Measurements from ENCODE around the gene ATP5MC2. TPM values are rescaled to one million over a fixed set of nuclear protein-coding genes. Genes with fewer than 3 reads are reported as not detected.

Gene ATP5MC2
- total and polyA plus RNA-seq, 2 of the 4 experiments (the other 2 are of a cell fraction): 309 to 361 TPM

DNA sequence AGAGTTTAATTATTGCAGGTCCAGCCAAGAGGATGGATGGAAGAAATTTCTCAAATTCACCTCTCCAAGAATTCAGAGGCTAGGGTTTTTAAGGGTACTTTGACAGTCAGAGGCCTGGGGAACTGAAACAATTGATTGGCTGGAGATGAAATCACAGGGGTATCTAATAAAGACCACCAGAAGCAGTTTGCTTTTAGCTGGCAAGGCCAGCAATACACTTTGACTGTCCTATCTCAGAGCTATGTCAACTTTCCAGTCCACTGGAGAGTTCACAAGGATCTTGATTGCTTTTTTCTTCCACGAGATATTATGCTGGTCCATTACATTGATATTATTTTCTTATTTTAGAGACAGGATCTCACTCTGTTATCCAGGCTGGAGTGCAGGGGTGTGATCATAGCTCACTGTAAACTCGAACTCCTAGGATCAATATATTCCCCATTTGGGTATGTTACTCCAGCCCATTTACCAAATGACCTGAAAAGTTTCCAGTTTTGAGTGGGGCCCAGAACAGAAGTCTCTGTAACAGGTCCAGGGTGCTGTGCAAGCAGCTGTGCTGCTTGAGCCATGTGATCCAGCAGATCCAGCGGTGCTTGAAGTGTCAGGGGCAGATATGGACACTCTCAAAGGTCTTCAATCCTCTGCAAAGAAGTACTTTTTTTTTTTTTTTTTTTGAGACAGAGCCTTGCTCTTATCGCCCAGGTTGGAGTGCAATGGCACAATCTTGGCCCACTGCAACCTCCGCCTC lies 32.5 kb downstream of the ATP5MC2 start:
- H2BK5ac ChIP-seq (ENCODE audit: low read depth, low read length, poor library complexity, severe bottlenecking): no peak overlapping the region
- no peak overlapping the region for H2BK120ac ChIP-seq (ENCODE audit: low read depth, low read length)
- no peak overlapping the region for H3K56ac ChIP-seq (ENCODE audit: extremely low read depth, insufficient read depth, low read length)
- H3K27me3 ChIP-seq (ENCODE audit: control insufficient read depth, insufficient read depth, low read length): no peaks in the 10 kb centered on the region; the same call in 1 of the 2 replicates
- H3K36me3 ChIP-seq (ENCODE audit: control insufficient read depth, insufficient read depth, low read length): no peaks in the 10 kb centered on the region
- intact Hi-C loops (cut with micrococcal nuclease) (no loop called here), in situ Hi-C loops (cut with MboI; ENCODE audit: low sequenced_read_pairs) (no loop called here), dilution Hi-C loops (cut with HindIII; ENCODE audit: low sequenced_read_pairs, unreplicated experiment) (no loop called here)
- no peaks in the 10 kb centered on the region for H3K9me1 ChIP-seq (ENCODE audit: insufficient read depth, low read length)
- no peak overlapping the region for H3K4ac ChIP-seq (ENCODE audit: low read depth, low read length)
- TF ChIP-seq SMC3 (IDR thresholded peaks at IDR 0.05; ENCODE audit: low read depth, low read length): no peak
- no peak for TF ChIP-seq BHLHE40 (IDR thresholded peaks at IDR 0.05; ENCODE audit: low read depth, low read length)
- no peak for TF ChIP-seq POLR2A (IDR thresholded peaks at IDR 0.05; ENCODE audit: low read depth, low read length)
- no peak for TF ChIP-seq RCOR1 (IDR thresholded peaks at IDR 0.05; ENCODE audit: insufficient replicate concordance, low read length)
- TF ChIP-seq FOS (IDR thresholded peaks at IDR 0.05; ENCODE audit: low read depth, low read length): no peak
- no peak for TF ChIP-seq MXI1 (IDR thresholded peaks at IDR 0.05; ENCODE audit: borderline replicate concordance, low read depth, low read length)
- TF ChIP-seq CHD1 (IDR thresholded peaks at IDR 0.05; ENCODE audit: low read depth, low read length): no peak
- TF ChIP-seq, protein P1, sequence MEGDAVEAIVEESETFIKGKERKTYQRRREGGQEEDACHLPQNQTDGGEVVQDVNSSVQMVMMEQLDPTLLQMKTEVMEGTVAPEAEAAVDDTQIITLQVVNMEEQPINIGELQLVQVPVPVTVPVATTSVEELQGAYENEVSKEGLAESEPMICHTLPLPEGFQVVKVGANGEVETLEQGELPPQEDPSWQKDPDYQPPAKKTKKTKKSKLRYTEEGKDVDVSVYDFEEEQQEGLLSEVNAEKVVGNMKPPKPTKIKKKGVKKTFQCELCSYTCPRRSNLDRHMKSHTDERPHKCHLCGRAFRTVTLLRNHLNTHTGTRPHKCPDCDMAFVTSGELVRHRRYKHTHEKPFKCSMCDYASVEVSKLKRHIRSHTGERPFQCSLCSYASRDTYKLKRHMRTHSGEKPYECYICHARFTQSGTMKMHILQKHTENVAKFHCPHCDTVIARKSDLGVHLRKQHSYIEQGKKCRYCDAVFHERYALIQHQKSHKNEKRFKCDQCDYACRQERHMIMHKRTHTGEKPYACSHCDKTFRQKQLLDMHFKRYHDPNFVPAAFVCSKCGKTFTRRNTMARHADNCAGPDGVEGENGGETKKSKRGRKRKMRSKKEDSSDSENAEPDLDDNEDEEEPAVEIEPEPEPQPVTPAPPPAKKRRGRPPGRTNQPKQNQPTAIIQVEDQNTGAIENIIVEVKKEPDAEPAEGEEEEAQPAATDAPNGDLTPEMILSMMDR (conservative IDR thresholded peaks at IDR 0.05; ENCODE audit: low read depth, low read length): no peak
- no peak for TF ChIP-seq MAFK (IDR thresholded peaks at IDR 0.05; ENCODE audit: low read depth, low read length)
- TF ChIP-seq, protein P2, sequence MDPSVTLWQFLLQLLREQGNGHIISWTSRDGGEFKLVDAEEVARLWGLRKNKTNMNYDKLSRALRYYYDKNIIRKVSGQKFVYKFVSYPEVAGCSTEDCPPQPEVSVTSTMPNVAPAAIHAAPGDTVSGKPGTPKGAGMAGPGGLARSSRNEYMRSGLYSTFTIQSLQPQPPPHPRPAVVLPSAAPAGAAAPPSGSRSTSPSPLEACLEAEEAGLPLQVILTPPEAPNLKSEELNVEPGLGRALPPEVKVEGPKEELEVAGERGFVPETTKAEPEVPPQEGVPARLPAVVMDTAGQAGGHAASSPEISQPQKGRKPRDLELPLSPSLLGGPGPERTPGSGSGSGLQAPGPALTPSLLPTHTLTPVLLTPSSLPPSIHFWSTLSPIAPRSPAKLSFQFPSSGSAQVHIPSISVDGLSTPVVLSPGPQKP (IDR thresholded peaks at IDR 0.05; ENCODE audit: borderline replicate concordance, low read depth, low read length): no peak
- TF ChIP-seq CEBPB (IDR thresholded peaks at IDR 0.05; ENCODE audit: low read depth, low read length): no peak
- TF ChIP-seq, protein P3, sequence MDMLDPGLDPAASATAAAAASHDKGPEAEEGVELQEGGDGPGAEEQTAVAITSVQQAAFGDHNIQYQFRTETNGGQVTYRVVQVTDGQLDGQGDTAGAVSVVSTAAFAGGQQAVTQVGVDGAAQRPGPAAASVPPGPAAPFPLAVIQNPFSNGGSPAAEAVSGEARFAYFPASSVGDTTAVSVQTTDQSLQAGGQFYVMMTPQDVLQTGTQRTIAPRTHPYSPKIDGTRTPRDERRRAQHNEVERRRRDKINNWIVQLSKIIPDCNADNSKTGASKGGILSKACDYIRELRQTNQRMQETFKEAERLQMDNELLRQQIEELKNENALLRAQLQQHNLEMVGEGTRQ (IDR thresholded peaks at IDR 0.05; ENCODE audit: low read depth, low read length): no peak
- no peak for TF ChIP-seq RFX5 (IDR thresholded peaks at IDR 0.05; ENCODE audit: low read depth, low read length)
- TF ChIP-seq RAD21 (IDR thresholded peaks at IDR 0.05; ENCODE audit: low read length): no peak
- no peak for TF ChIP-seq NFE2L2 (IDR thresholded peaks at IDR 0.05; ENCODE audit: low read depth, low read length)
- H3K27ac ChIP-seq (ENCODE audit: insufficient read depth, low read length): no peak overlapping the region
- no peak overlapping the region for H4K5ac ChIP-seq (ENCODE audit: low read depth, low read length)
- no peak overlapping the region for H3K14ac ChIP-seq (replicated peaks; ENCODE audit: low read depth, low read length)
- H2BK15ac ChIP-seq (ENCODE audit: low read depth, low read length): no peak overlapping the region
- BruUV-seq (replicated peaks): no TSS peak
- no peak overlapping the region for H3K9ac ChIP-seq (ENCODE audit: low read depth, low read length)
- no CpG with 5 or more reads among the region's 5 CpGs for WGBS, 2 experiments (ENCODE audit: extremely low coverage in 2 of 2, insufficient read length in 1 of 2)
- H3K4me2 ChIP-seq (ENCODE audit: low read depth, low read length): no peak overlapping the region
- ChIA-PET CTCF (interaction anchor here (0.6 kb wide), 2 partner anchors 8 to 9 kb away, joined by 3 to 7 read pairs; no protein-coding TSS in a partner anchor), POLR2A (ENCODE audit: unreplicated experiment) (no interaction called here)
- ATAC-seq (ENCODE audit: low read depth) (no peak), DNase-seq (no peak)
- no peak overlapping the region for H3K18ac ChIP-seq (ENCODE audit: low read depth, low read length)
- H2AK9ac ChIP-seq (replicated peaks; ENCODE audit: low read depth, low read length, poor library complexity): no peak overlapping the region
- no peak overlapping the region for H4K91ac ChIP-seq (ENCODE audit: insufficient read depth, low read depth, low read length)
- no peak overlapping the region for H4K8ac ChIP-seq (ENCODE audit: low read depth in 2 of 2, low read length in 2 of 2)
- no peaks in the 10 kb centered on the region for H3K79me1 ChIP-seq (ENCODE audit: low read depth in 1 of 2, low read length in 2 of 2)
- H3K9me3 ChIP-seq (ENCODE audit: control insufficient read depth, insufficient read depth, low read length): no peaks in the 10 kb centered on the region
- no peak overlapping the region for H2AK5ac ChIP-seq (ENCODE audit: low read depth, low read length)
- H4K20me1 ChIP-seq (ENCODE audit: insufficient read depth, low read length): no peaks in the 10 kb centered on the region
- H2AFZ ChIP-seq (replicated peaks; ENCODE audit: low read length, poor library complexity): no peak overlapping the region
- H3K23ac ChIP-seq (ENCODE audit: low read depth, low read length): no peak overlapping the region
- no peaks in the 10 kb centered on the region for H3K4me1 ChIP-seq (ENCODE audit: control insufficient read depth, insufficient read depth, low read length)
- H3K4me3 ChIP-seq (ENCODE audit: insufficient read depth, low read depth, low read length): no peak overlapping the region
- no peak overlapping the region for H2BK20ac ChIP-seq (ENCODE audit: low read depth, low read length)
